Body of pancreas (tissue), 4 donors: ENCODE measurements around the gene CWF19L1. TPM values are rescaled to one million over a fixed set of nuclear protein-coding genes. Genes with fewer than 3 reads are reported as not detected.

Source experiments
- ATAC-seq: fragments of 150-250 bp; one replicate; pipeline ENCODE4 v1.9.1; 2016
- DNase-seq, 4 donors: peaks; one replicate each; pipeline ENCODE4 v3.0.0-alpha.2; 2019
- H3K27ac ChIP-seq, 4 donors: fragments of 200-600 bp; sonication (generic); 1 replicate in 3 of 4; 2 replicates in 1 of 4; pipeline versions ENCODE4 v1.5.1 to v1.6.1; 2016 to 2019; ENCODE audit warnings: mild to moderate bottlenecking in 1 of 4, mixed read lengths in 1 of 4, moderate library complexity in 1 of 4
- H3K27me3 ChIP-seq, 2 donors: fragments of 200-600 bp; sonication (generic); one replicate each; pipeline ENCODE4 v1.6.0; 2016; ENCODE audit warnings: mild to moderate bottlenecking in 1 of 2
- H3K36me3 ChIP-seq, 2 donors: fragments of 200-600 bp; sonication (generic); replicated peaks in 1 of 2; 2 replicates each; pipeline ENCODE4 v1.5.1; 2016; ENCODE audit warnings: low read depth in 2 of 2; ENCODE audit not compliant: insufficient read depth in 1 of 2
- H3K4me1 ChIP-seq: fragments of 200-600 bp; sonication (generic); one replicate; pipeline ENCODE4 v1.6.0; 2016
- H3K4me3 ChIP-seq, 2 donors: fragments of 200-600 bp; sonication (generic); 1 replicate in 1 of 2; 2 replicates in 1 of 2; pipeline ENCODE4 v1.5.1; 2016 to 2019
- H3K9me3 ChIP-seq, 3 donors: fragments of 200-600 bp; sonication (generic); 1 replicate in 2 of 3; 2 replicates in 1 of 3; pipeline ENCODE4 v1.5.1; 2016
- POLR2A ChIP-seq, 3 donors: fragments of 450-650 bp; IDR thresholded peaks; one replicate each; pipeline ENCODE4 v1.6.1; 2016; ENCODE audit warnings: antibody characterized with exemption in 3 of 3, mild to moderate bottlenecking in 2 of 3
- whole genome bisulfite sequencing, 2 donors: methylation state at CpG; one replicate each; pipeline ENCODE4 v1.1.5; 2017; 5-methylcytosine and 5-hydroxymethylcytosine counted together
- intact Hi-C: fragments of 100-400 bp; cut with DNase I; formaldehyde crosslinking; loops from one replicate; pipeline ENCODE4 v1.15.1; 2023
- total RNA-seq, 2 donors: library from RNA; depleted of rRNA; stranded (reverse); fragments of >200 nt; gene quantifications; one replicate each; pipeline ENCODE4 v1.1.0, GENCODE V29; 2016
- TF ChIP-seq, protein P1 (sequence below), 7 experiments: fragments of 450-650 bp in 4 of 7; fragments of 200-600 bp in 3 of 7; sonication (generic) in 3 of 7; IDR thresholded peaks; one replicate each; pipeline ENCODE4 v1.5.1; 2016 to 2019; ENCODE audit warnings: antibody characterized with exemption in 7 of 7

CWF19L1 gene
- total RNA-seq, 2 donors from 2014 or later: 5.6 to 10.1 TPM

DNA sequence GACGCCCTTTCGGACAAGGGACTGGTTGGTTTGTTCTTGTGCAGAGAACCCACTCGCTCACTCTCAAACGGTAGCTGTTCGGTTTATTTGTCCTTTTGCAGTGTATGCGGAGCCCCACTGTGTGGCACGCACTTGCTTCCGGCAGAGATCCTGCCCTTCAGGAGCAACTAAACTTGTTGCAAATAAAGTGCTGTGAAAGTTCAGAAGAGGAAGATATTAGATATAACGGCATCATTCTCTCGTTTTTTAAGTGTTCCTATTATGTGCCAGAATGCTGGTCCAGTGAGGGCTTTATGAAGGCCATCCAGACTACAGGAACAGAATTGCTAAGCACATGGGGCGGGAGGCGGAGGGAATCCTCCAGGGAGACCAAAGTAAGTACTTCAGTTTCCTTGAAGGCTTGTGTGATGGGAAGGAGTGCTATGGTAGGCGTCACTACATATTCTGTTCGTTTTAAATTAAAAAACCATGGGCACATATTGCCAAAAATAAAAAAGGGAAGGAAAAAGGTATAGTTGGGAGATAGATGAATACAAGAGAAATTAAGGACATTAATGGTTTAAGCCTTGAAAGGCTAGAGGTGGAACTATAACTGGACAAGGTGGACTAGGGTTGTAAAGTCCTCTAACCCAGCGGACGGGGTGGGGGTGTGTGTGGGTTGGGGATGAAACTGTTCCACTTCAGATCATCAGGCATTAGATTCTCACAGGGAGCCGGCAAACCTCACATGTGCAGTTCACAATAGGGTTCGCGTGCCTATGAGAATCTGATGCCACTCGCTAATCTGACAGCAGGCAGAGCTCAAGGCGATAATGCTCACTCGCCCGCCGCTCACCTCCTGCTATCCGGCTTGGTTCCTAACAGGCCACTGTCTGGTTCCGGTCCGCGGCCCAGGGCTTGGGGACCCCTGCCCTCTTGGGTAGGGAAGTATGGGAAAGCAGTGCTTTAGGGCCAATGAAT lies 80.9 kb downstream of the CWF19L1 start:
- no peak for TF ChIP-seq POLR2A (IDR thresholded peaks at IDR 0.05)
- TF ChIP-seq, protein P1, sequence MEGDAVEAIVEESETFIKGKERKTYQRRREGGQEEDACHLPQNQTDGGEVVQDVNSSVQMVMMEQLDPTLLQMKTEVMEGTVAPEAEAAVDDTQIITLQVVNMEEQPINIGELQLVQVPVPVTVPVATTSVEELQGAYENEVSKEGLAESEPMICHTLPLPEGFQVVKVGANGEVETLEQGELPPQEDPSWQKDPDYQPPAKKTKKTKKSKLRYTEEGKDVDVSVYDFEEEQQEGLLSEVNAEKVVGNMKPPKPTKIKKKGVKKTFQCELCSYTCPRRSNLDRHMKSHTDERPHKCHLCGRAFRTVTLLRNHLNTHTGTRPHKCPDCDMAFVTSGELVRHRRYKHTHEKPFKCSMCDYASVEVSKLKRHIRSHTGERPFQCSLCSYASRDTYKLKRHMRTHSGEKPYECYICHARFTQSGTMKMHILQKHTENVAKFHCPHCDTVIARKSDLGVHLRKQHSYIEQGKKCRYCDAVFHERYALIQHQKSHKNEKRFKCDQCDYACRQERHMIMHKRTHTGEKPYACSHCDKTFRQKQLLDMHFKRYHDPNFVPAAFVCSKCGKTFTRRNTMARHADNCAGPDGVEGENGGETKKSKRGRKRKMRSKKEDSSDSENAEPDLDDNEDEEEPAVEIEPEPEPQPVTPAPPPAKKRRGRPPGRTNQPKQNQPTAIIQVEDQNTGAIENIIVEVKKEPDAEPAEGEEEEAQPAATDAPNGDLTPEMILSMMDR (IDR thresholded peaks at IDR 0.05): no peak
- Histone ChIP-seq H3K27ac (peak overlapping the region; percentile 74 to 84 (median 80)), H3K4me3 (peak overlapping the region; percentile 70 to 95), H3K4me1 (peaks cover 23% of the 10 kb centered on the region), H3K27me3 (no peaks in the 10 kb centered on the region), H3K9me3 (no peaks in the 10 kb centered on the region), H3K36me3 (no peaks in the 10 kb centered on the region)
- intact Hi-C loops: no loop called here
- ATAC-seq: peak; percentile 54
- WGBS, 2 donors: 28 to 35% methylated on average over 27 to 28 of the region's 28 CpGs
- DNase-seq: peak in 3 of 4 donors; percentile 29 to 47 (median 40)

DNA sequence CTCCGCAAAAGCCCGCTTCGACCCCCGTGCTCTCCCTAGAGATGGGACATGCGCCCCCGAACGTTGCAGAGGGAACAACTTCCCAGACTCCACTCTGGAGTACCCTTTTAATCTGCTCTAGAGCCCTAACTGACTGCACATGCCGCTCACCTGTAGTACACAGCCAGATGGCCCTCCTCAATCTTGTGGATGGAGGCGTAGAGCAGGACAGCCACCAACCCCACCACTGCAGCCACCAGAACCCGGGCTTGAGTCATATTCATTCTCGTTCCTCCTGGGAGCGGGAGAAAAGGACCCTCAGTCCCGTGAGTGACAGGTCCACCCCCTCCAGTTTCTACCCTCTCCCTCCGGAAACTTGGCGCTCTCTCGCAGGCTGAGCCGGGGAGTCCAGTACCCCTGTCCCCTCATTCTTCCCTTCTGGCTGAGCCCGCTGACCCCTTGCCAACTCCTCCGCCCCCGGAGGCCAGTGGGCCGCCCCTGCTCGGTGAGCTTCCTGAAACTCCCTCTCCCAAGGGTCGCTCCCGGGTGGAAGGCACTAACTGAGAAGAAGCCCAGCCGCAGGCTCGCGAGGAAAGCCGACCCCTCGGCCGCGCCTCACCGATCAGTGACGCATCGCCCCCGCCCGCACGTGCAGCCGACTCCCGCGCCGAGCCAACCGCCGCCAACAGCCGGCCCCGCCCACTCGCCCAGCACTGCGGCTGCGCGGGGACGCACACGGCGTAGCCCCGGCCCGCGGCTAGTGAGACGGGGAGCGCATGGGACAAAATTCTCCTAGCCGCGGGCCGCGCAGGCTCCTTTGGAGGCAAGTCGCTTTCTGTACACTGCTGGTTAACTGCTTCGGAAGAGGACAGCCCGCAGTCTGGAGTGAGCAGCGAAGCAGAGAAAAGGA lies 81.8 kb downstream of the CWF19L1 start, which contains the start of gene ERLIN1:
TSS of gene ERLIN1 (minus strand) at position 666 of the 889 bp plus-strand sequence. CDS start at position 263, 403 bp downstream.
- no peaks in the 10 kb centered on the region for H3K9me3 ChIP-seq
- intact Hi-C loops: no loop called here
- H3K27ac ChIP-seq: peak within 1 kb of the TSS; percentile 74 to 84 (median 80)
- WGBS, 2 donors: 0 to 1% methylated on average over 22 to 45 of the region's 65 CpGs
- TF ChIP-seq, protein P1 (IDR thresholded peaks at IDR 0.05): no peak
- peak; percentile 45 to 78 (median 75) for TF ChIP-seq POLR2A (IDR thresholded peaks at IDR 0.05)
- DNase-seq (peak; percentile 92 to 94 (median 93)), ATAC-seq (peak; percentile 97)
- peaks cover 24% of the 10 kb centered on the region for H3K4me1 ChIP-seq
- H3K27me3 ChIP-seq: no peaks in the 10 kb centered on the region
- no peaks in the 10 kb centered on the region for H3K36me3 ChIP-seq
- H3K4me3 ChIP-seq: peak within 1 kb of the TSS; percentile 70 to 95

- ATAC-seq (no peak), DNase-seq (no peak)
- H3K9me3 ChIP-seq: no peaks in the 10 kb centered on the region
- H3K27ac ChIP-seq: peak overlapping the region; percentile 41 to 84 (median 80)
- TF ChIP-seq, protein P1 (IDR thresholded peaks at IDR 0.05): no peak
- TF ChIP-seq POLR2A (IDR thresholded peaks at IDR 0.05): no peak
- 9 to 10% methylated on average over 4 of the region's 4 CpGs for WGBS, 2 donors
- H3K36me3 ChIP-seq: no peaks in the 10 kb centered on the region
- intact Hi-C loops: no loop called here
- no peaks in the 10 kb centered on the region for H3K27me3 ChIP-seq
- H3K4me3 ChIP-seq: peak overlapping the region in 1 of 2 donors; percentile 70
- H3K4me1 ChIP-seq: peaks cover 29% of the 10 kb centered on the region
Measured at GRCh38 chr10:100184840-100185239, 82.6 kb downstream of the CWF19L1 start.

DNA sequence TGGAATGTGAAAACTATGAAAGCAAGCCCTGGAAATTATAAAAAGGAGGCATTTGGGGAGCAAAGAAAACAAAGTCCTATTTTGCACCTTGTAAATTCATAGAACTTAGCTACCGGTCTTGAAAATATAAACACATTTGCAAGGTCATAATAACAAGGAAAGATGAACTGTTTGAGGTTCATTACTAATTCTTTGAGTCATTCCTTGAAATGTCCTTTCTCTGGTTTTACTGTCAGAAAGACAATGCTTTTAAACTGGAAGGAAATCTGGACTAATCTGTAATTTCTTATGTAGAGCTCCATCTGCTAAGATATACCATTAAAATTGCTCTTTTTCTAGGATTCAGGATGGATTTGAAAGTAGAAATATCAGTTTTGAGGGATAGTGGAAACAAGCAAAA lies 83.0 kb downstream of the CWF19L1 start:
- Histone ChIP-seq H3K9me3 (no peaks in the 10 kb centered on the region), H3K27me3 (no peaks in the 10 kb centered on the region), H3K27ac (no peak overlapping the region), H3K4me1 (peaks cover 33% of the 10 kb centered on the region), H3K36me3 (no peaks in the 10 kb centered on the region), H3K4me3 (no peak overlapping the region)
- WGBS, 2 donors: 38 to 53% methylated on average over 1 of the region's 1 CpG
- TF ChIP-seq, protein P1 (IDR thresholded peaks at IDR 0.05): no peak
- no peak for TF ChIP-seq POLR2A (IDR thresholded peaks at IDR 0.05)
- no peak for ATAC-seq
- intact Hi-C loops: no loop called here
- no peak for DNase-seq
